Measurements from ENCODE around the gene NBEA. TPM values are rescaled to one million over a fixed set of nuclear protein-coding genes. Genes with fewer than 3 reads are reported as not detected.

Gene NBEA
- polyA plus RNA-seq, 2 of the 4 experiments (the other 2 are of a cell fraction): 3.5 to 11.8 TPM

- POLR2A ChIA-PET: no interaction called here
- no peak for DNase-seq (ENCODE audit: low read depth in 1 of 2, low spot score in 1 of 2)
- no peak for FAIRE-seq
- H3K27ac ChIP-seq: no peak overlapping the region
- no peak overlapping the region for H3K4me2 ChIP-seq
- WGBS (ENCODE audit: missing lambda C conversion rate): 75% methylated on average over 2 of the region's 2 CpGs
- peaks cover 11% of the 10 kb centered on the region; the same call in 2 of the 3 replicates for H3K4me1 ChIP-seq
- CTCF ChIA-PET: no interaction called here
- no peaks in the 10 kb centered on the region for H3K9me3 ChIP-seq
- no peak for TF ChIP-seq CEBPB (IDR thresholded peaks at IDR 0.05)
- no peak for TF ChIP-seq FOSL2 (IDR thresholded peaks at IDR 0.05)
- TF ChIP-seq FOSL2 (CRISPR knock-in tag; IDR thresholded peaks at IDR 0.05): no peak
- TF ChIP-seq TP53 (CRISPR knock-in tag; IDR thresholded peaks at IDR 0.05): no peak
- TF ChIP-seq HEYL (CRISPR knock-in tag; IDR thresholded peaks at IDR 0.05): no peak
- no peak for TF ChIP-seq HES2 (IDR thresholded peaks at IDR 0.05)
- no peak for TF ChIP-seq ZNF302 (CRISPR knock-in tag; IDR thresholded peaks at IDR 0.05)
- no peak for TF ChIP-seq MYC (IDR thresholded peaks at IDR 0.05; ENCODE audit: borderline replicate concordance, low read length)
- no peak for TF ChIP-seq PBX3 (IDR thresholded peaks at IDR 0.05)
- TF ChIP-seq JUN (IDR thresholded peaks at IDR 0.05): no peak
- TF ChIP-seq HOXB13 (CRISPR knock-in tag; IDR thresholded peaks at IDR 0.05; ENCODE audit: low read depth): no peak
- no peak for TF ChIP-seq RARB (CRISPR knock-in tag; IDR thresholded peaks at IDR 0.05)
- TF ChIP-seq, protein P1, sequence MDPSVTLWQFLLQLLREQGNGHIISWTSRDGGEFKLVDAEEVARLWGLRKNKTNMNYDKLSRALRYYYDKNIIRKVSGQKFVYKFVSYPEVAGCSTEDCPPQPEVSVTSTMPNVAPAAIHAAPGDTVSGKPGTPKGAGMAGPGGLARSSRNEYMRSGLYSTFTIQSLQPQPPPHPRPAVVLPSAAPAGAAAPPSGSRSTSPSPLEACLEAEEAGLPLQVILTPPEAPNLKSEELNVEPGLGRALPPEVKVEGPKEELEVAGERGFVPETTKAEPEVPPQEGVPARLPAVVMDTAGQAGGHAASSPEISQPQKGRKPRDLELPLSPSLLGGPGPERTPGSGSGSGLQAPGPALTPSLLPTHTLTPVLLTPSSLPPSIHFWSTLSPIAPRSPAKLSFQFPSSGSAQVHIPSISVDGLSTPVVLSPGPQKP (IDR thresholded peaks at IDR 0.05; ENCODE audit: low read depth, low read length): no peak
- TF ChIP-seq HOXB5 (CRISPR knock-in tag; IDR thresholded peaks at IDR 0.05): no peak
- no peak for TF ChIP-seq HDAC2 (IDR thresholded peaks at IDR 0.05)
- TF ChIP-seq MAFK (IDR thresholded peaks at IDR 0.05; ENCODE audit: partially characterized antibody): no peak
- H3K4me3 ChIP-seq: no peak overlapping the region
- ATAC-seq: no peak
These were observed 403.9 kb downstream of the NBEA start for GRCh38 chr13:35345992-35346391.

DNA sequence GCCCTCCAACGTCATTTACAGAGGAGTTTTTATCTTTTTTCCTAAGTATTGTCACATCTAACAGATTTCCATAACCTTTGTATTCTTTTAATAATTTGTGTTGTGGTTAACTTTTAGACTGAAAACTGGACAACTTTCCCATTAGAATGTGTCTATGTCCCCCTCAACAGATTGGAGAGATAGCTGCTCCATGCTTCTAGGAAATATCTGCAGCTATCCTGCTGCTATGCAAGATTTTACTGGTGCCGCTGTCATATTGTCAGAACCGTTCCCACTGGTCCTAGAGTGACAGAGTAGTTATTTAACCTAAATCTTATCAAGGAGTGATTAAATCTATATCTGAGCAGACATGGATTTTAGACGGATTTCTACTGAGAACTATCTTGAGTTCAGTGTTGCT is 404.4 kb downstream of the NBEA start:
- no peak for ATAC-seq
- no peak for FAIRE-seq
- TF ChIP-seq E2F6 (IDR thresholded peaks at IDR 0.05; ENCODE audit: borderline replicate concordance, low read depth): no peak
- TF ChIP-seq HMGXB4 (CRISPR knock-in tag; IDR thresholded peaks at IDR 0.05; ENCODE audit: borderline replicate concordance): no peak
- no peak for TF ChIP-seq HOXA7 (CRISPR knock-in tag; IDR thresholded peaks at IDR 0.05)
- no peak for TF ChIP-seq BHLHE40 (IDR thresholded peaks at IDR 0.05; ENCODE audit: low read depth, low read length)
- TF ChIP-seq NR3C1 (IDR thresholded peaks at IDR 0.05): no peak
- no peak for TF ChIP-seq NPAS2 (CRISPR knock-in tag; IDR thresholded peaks at IDR 0.05; ENCODE audit: borderline replicate concordance)
- TF ChIP-seq MAFK (IDR thresholded peaks at IDR 0.05; ENCODE audit: partially characterized antibody): no peak
- no peak for TF ChIP-seq GATA3 (IDR thresholded peaks at IDR 0.05; ENCODE audit: borderline replicate concordance)
- TF ChIP-seq ZC3H11A (IDR thresholded peaks at IDR 0.05): no peak
- Histone ChIP-seq H3K4me1 (peaks cover 11% of the 10 kb centered on the region; the same call in 2 of the 3 replicates), H3K27ac (no peak overlapping the region), H3K4me3 (no peak overlapping the region), H3K9me3 (no peaks in the 10 kb centered on the region), H3K4me2 (no peak overlapping the region)
- 76% methylated on average over 4 of the region's 4 CpGs for WGBS (ENCODE audit: missing lambda C conversion rate)
- POLR2A ChIA-PET: no interaction called here
- CTCF ChIA-PET: no interaction called here
- DNase-seq (ENCODE audit: low read depth in 1 of 2, low spot score in 1 of 2): no peak

Measured in A549 (cell line).